Muscle of leg (tissue), 11 donors: ENCODE measurements around the gene PCSK5. TPM values are rescaled to one million over a fixed set of nuclear protein-coding genes. Genes with fewer than 3 reads are reported as not detected.

ENCODE experiments used
- DNase-seq: peaks from one replicate; pipeline ENCODE4 v3.0.0; 2013
- H3K27ac ChIP-seq: one replicate; pipeline ENCODE4 v1.5.1; 2013; ENCODE audit warnings: mild to moderate bottlenecking, low read length, control low read depth
- H3K27me3 ChIP-seq: one replicate; pipeline ENCODE4 v1.6.1; 2013; ENCODE audit warnings: low read length; ENCODE audit not compliant: control insufficient read depth, insufficient read depth
- H3K36me3 ChIP-seq: one replicate; pipeline ENCODE4 v1.6.1; 2013; ENCODE audit warnings: low read length; ENCODE audit not compliant: control insufficient read depth, insufficient read depth
- H3K4me1 ChIP-seq: one replicate; pipeline ENCODE4 v1.6.1; 2013; ENCODE audit warnings: low read length; ENCODE audit not compliant: control insufficient read depth, insufficient read depth
- H3K4me3 ChIP-seq: one replicate; pipeline ENCODE4 v1.5.1; 2013; ENCODE audit warnings: low read length, control low read depth
- H3K9me3 ChIP-seq: replicated peaks from 2 replicates; pipeline ENCODE4 v1.6.1; 2013; ENCODE audit warnings: low read depth, low read length; ENCODE audit not compliant: control insufficient read depth
- WGBS: methylation state at CpG from one replicate; pipeline ENCODE4 v1.1.5; 2013; ENCODE audit warnings: missing lambda C conversion rate; ENCODE audit not compliant: insufficient coverage; 5-methylcytosine and 5-hydroxymethylcytosine counted together
- polyA plus RNA-seq, 8 donors: library from polyadenylated mRNA; unstranded; fragments of 120-200 nt; gene quantifications; one replicate each; pipeline versions ENCODE4 v1.2.1 to v1.2.3, GENCODE V29; 2013; ENCODE audit warnings: inconsistent platforms in 1 of 8, low replicate concordance in 1 of 8; ENCODE audit not compliant: insufficient read length in 8 of 8, insufficient read depth in 1 of 8
- total RNA-seq: library from RNA; stranded (reverse); fragments of 120-200 nt; gene quantifications from one replicate; pipeline ENCODE4 v1.2.4, GENCODE V29; 2013

PCSK5 gene
- total and polyA plus RNA-seq, 9 donors = 12.9 to 22.1 (median 16.7) TPM

GRCh38 chr9:76395381-76395780 is 504.9 kb downstream of the PCSK5 start:
- no peak overlapping the region for H3K4me3 ChIP-seq
- peaks cover 6% of the 10 kb centered on the region for H3K4me1 ChIP-seq
- no peaks in the 10 kb centered on the region for H3K27me3 ChIP-seq
- no peak for DNase-seq
- H3K36me3 ChIP-seq = peaks cover 3% of the 10 kb centered on the region
- 80% methylated on average over 2 of the region's 10 CpGs for WGBS
- H3K27ac ChIP-seq = peak overlapping the region; percentile 98
- no peaks in the 10 kb centered on the region for H3K9me3 ChIP-seq

GRCh38 chr9:76396144-76396543 is 505.7 kb downstream of the PCSK5 start:
- Histone ChIP-seq H3K27me3 (no peaks in the 10 kb centered on the region), H3K4me3 (no peak overlapping the region), H3K36me3 (peaks cover 3% of the 10 kb centered on the region), H3K4me1 (peaks cover 6% of the 10 kb centered on the region), H3K27ac (no peak overlapping the region), H3K9me3 (no peaks in the 10 kb centered on the region)
- no peak for DNase-seq
- WGBS = 67% methylated on average over 3 of the region's 6 CpGs

GRCh38 chr9:76396597-76396996 is 506.1 kb downstream of the PCSK5 start:
- H3K27me3 ChIP-seq = no peaks in the 10 kb centered on the region
- H3K4me3 ChIP-seq = no peak overlapping the region
- no peak overlapping the region for H3K27ac ChIP-seq
- H3K9me3 ChIP-seq = no peaks in the 10 kb centered on the region
- no peak for DNase-seq
- H3K36me3 ChIP-seq = peaks cover 2% of the 10 kb centered on the region
- WGBS = 95% methylated on average over 13 of the region's 13 CpGs
- H3K4me1 ChIP-seq = peaks cover 6% of the 10 kb centered on the region

- no peaks in the 10 kb centered on the region for H3K36me3 ChIP-seq
- H3K27ac ChIP-seq = no peak overlapping the region
- peak; percentile 18 for DNase-seq
- H3K27me3 ChIP-seq = no peaks in the 10 kb centered on the region
- WGBS = no CpG with 5 or more reads among the region's 1 CpG
- no peak overlapping the region for H3K4me3 ChIP-seq
- peaks cover 4% of the 10 kb centered on the region for H3K4me1 ChIP-seq
- no peaks in the 10 kb centered on the region for H3K9me3 ChIP-seq
Measured at GRCh38 chr9:76399856-76400255, 509.4 kb downstream of the PCSK5 start.

- Histone ChIP-seq H3K9me3 (no peaks in the 10 kb centered on the region), H3K4me1 (no peaks in the 10 kb centered on the region), H3K4me3 (no peak overlapping the region), H3K27me3 (no peaks in the 10 kb centered on the region), H3K36me3 (no peaks in the 10 kb centered on the region), H3K27ac (no peak overlapping the region)
- no peak for DNase-seq
- 0% methylated on average over 1 of the region's 1 CpG for WGBS
Measured at GRCh38 chr9:76400534-76401096, 510.1 kb downstream of the PCSK5 start.

GRCh38 chr9:76401176-76401575 is 510.7 kb downstream of the PCSK5 start:
- H3K9me3 ChIP-seq = no peaks in the 10 kb centered on the region
- no peaks in the 10 kb centered on the region for H3K4me1 ChIP-seq
- H3K27me3 ChIP-seq = no peaks in the 10 kb centered on the region
- no peaks in the 10 kb centered on the region for H3K36me3 ChIP-seq
- H3K27ac ChIP-seq = no peak overlapping the region
- H3K4me3 ChIP-seq = no peak overlapping the region
- WGBS = no CpG with 5 or more reads among the region's 2 CpGs
- DNase-seq = no peak

- 100% methylated on average over 1 of the region's 3 CpGs for WGBS
- Histone ChIP-seq H3K27me3 (no peaks in the 10 kb centered on the region), H3K4me3 (no peak overlapping the region), H3K36me3 (no peaks in the 10 kb centered on the region), H3K9me3 (no peaks in the 10 kb centered on the region), H3K27ac (no peak overlapping the region), H3K4me1 (no peaks in the 10 kb centered on the region)
- no peak for DNase-seq
Measured at GRCh38 chr9:76401580-76402354, 511.3 kb downstream of the PCSK5 start.

GRCh38 chr9:76403352-76403751 is 512.9 kb downstream of the PCSK5 start:
- DNase-seq = peak; percentile 77
- Histone ChIP-seq H3K27ac (peak overlapping the region; percentile 15), H3K4me1 (no peaks in the 10 kb centered on the region), H3K27me3 (no peaks in the 10 kb centered on the region), H3K36me3 (no peaks in the 10 kb centered on the region), H3K4me3 (no peak overlapping the region), H3K9me3 (no peaks in the 10 kb centered on the region)
- no CpG with 5 or more reads among the region's 2 CpGs for WGBS

- Histone ChIP-seq H3K4me3 (no peak overlapping the region), H3K27ac (no peak overlapping the region), H3K36me3 (no peaks in the 10 kb centered on the region), H3K4me1 (no peaks in the 10 kb centered on the region), H3K9me3 (no peaks in the 10 kb centered on the region), H3K27me3 (no peaks in the 10 kb centered on the region)
- DNase-seq = no peak
- WGBS = no CpG with 5 or more reads among the region's 1 CpG
Measured at GRCh38 chr9:76404401-76404800, 513.9 kb downstream of the PCSK5 start.

GRCh38 chr9:76405340-76405739 is 514.9 kb downstream of the PCSK5 start:
- H3K36me3 ChIP-seq = no peaks in the 10 kb centered on the region
- H3K27ac ChIP-seq = no peak overlapping the region
- DNase-seq = no peak
- H3K4me1 ChIP-seq = no peaks in the 10 kb centered on the region
- H3K9me3 ChIP-seq = no peaks in the 10 kb centered on the region
- H3K4me3 ChIP-seq = no peak overlapping the region
- no CpG with 5 or more reads among the region's 3 CpGs for WGBS
- no peaks in the 10 kb centered on the region for H3K27me3 ChIP-seq
